Urothelium cell line (cell line): ENCODE results near the gene ERRFI1.

ENCODE experiments used
- DNase-seq: peaks from one replicate; pipeline ENCODE4 v3.0.0; 2011; ENCODE audit warnings: low spot score, mixed read lengths
- FAIRE-seq: peaks from 2 replicates; lab custom pipeline; 2011; peaks lifted over from hg19 to GRCh38; lab: Jason Lieb, UNC

Gene ERRFI1

GRCh38 chr1:8006037-8006963 lies 19.8 kb downstream of the ERRFI1 start:
- FAIRE-seq (no peak), DNase-seq (no peak)

GRCh38 chr1:8004803-8005573 lies 21.1 kb downstream of the ERRFI1 start:
- DNase-seq, result peak; percentile 40
- FAIRE-seq, result no peak

GRCh38 chr1:8004113-8004802 lies 21.9 kb downstream of the ERRFI1 start:
- DNase-seq (no peak), FAIRE-seq (no peak)

GRCh38 chr1:8003438-8004112 lies 22.5 kb downstream of the ERRFI1 start:
- FAIRE-seq (no peak), DNase-seq (no peak)

GRCh38 chr1:8002921-8003320 lies 23.2 kb downstream of the ERRFI1 start:
- no peak for FAIRE-seq
- no peak for DNase-seq

GRCh38 chr1:8002329-8002910 lies 23.7 kb downstream of the ERRFI1 start:
- FAIRE-seq (no peak), DNase-seq (no peak)

- no peak for FAIRE-seq
- DNase-seq, result no peak
These were observed 30.7 kb downstream of the ERRFI1 start for GRCh38 chr1:7995437-7995836.

GRCh38 chr1:7994827-7995226 lies 31.3 kb downstream of the ERRFI1 start:
- no peak for FAIRE-seq
- DNase-seq, result no peak

GRCh38 chr1:7993593-7994479 lies 32.3 kb downstream of the ERRFI1 start:
- DNase-seq (no peak), FAIRE-seq (no peak)

- DNase-seq (no peak), FAIRE-seq (no peak)
These were observed 33.2 kb downstream of the ERRFI1 start for GRCh38 chr1:7992885-7993284.

- no peak for DNase-seq
- no peak for FAIRE-seq
These were observed 34.3 kb downstream of the ERRFI1 start for GRCh38 chr1:7991504-7992440.

GRCh38 chr1:7989762-7990428 lies 36.2 kb downstream of the ERRFI1 start:
- FAIRE-seq (no peak), DNase-seq (no peak)

GRCh38 chr1:7988576-7988975 lies 37.5 kb downstream of the ERRFI1 start:
- DNase-seq (no peak), FAIRE-seq (no peak)

- no peak for DNase-seq
- FAIRE-seq, result no peak
These were observed 38.6 kb downstream of the ERRFI1 start for GRCh38 chr1:7987528-7987927.

- DNase-seq (no peak), FAIRE-seq (no peak)
These were observed 40.1 kb downstream of the ERRFI1 start for GRCh38 chr1:7985851-7986612.

GRCh38 chr1:7984811-7985210 lies 41.3 kb downstream of the ERRFI1 start:
- DNase-seq (no peak), FAIRE-seq (no peak)
